ENCODE measurements around the gene AP2A1.
"Not testable (repeated sequence)": the region's sequence is repeated elsewhere in the genome, so short reads cannot be mapped to it uniquely, and the experiment has no call there.

AP2A1 gene
- 88.3 to 89.2 reads per million in 2 donors for total RNA-seq

DNA sequence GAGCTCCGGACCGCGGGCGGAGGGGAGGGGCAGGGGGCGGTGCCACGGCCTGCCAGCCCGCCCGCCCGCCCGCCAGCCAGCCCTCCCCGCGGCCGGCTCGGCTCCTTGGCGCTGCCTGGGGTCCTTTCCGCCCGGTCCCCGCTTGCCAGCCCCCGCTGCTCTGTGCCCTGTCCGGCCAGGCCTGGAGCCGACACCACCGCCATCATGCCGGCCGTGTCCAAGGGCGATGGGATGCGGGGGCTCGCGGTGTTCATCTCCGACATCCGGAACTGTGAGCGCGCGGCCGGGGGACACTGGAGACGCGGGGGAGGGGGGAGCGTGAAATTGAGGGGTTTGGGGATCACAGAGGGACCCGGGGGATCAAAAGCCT is at the start of gene AP2A1:
Gene AP2A1, plus strand, starts transcription at position 72 of the 370 bp plus-strand sequence. Its CDS starts 133 bp downstream, at position 205.
- DNase-seq: no peak

DNA sequence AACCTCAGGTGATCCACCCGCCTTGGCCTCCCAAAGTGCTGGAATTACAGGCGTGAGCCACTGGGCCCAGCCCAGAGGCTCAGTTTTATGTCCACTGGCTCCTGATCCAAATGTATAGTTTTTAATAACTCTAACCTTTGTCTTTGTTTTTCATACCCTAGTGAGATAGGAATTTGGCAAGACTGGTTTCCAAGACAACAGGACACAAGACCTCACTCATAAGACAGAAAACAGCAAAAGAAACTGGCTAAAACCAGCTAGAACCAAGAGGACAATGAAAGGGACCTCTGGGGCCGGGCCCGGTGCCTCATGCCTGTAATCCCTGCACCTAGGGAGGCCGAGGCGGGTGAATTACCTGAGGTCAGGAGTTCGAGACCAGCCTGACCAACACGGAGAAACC is 48.3 kb upstream of the AP2A1 start:
- DNase-seq: no peak

DNA sequence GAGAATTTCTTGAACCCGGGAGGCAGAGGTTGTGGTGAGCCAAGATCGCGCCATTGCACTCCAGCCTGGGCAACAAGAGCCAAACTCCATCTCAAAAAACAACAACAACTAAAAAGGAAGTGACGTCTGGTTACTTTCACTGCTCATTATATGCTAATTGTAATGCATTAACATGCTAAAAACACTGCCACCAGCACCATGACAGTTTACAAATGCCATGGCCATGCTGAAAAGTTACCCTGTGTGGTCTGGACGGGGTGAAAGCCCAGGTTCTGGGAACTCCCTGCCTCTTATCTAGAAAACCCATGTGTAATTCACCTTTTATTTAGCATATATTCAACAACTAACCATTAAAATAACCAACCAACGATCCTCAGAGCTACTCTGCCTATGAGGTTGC is 47.8 kb upstream of the AP2A1 start:
- DNase-seq: no peak

DNA sequence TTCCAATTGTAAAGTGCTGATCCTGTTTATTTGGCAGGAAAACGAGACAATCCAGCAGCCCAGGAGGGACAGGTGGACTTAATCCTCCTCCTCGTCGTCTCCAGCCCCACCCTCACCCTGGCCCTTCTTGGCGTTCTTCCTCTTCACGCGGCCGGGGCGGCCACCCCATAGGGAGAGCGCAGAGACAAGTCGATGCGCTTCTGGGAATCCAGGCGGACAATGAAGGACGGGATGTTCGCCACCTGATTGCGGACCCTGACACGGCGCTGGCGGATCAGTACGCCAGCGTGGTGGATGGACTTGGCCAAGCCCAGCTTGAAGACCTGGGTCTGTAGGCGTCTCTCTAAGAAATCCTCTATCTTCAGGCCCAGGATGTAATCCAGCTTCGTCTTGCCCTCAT is 47.4 kb upstream of the AP2A1 start:
- not testable (repeated sequence) for DNase-seq

DNA sequence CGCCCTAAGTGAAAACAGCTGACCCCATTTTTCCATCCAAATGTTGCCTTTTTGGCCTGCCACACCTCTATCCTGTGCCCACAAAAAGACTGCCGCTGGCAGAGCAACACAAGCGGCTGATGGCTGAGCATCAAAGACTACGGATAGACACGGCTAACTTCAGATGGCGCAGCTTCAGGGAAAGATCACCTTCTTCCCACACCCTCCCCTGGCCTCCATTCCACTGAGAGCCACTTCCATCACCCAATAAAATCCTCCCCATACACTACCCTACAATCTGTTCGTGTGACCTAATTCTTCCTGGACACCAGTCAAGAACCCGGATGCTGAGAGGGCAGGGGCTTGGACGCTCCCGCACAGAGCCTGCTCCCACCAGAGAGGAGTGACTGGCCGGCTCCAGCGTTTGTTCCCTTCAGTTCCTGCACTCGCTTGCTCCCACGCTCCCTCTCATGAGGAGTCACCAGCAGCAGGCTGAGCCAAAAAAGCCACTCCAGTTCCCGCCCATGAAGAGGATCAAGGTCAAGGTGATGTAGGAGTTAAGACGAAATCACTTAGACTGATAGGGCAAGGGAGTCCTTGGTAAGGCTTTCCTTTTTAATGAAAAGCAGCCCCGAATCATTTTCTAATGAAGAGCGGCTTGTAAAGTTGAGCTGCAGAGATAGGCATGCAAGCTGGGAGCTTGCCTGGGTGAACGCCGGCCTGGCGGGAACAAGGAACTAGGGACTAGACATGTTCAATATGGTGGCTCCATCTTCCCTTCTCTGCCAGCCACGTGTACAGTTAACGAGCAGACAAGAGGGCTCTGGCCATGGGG is 39.4 kb upstream of the AP2A1 start:
- DNase-seq: no peak

DNA sequence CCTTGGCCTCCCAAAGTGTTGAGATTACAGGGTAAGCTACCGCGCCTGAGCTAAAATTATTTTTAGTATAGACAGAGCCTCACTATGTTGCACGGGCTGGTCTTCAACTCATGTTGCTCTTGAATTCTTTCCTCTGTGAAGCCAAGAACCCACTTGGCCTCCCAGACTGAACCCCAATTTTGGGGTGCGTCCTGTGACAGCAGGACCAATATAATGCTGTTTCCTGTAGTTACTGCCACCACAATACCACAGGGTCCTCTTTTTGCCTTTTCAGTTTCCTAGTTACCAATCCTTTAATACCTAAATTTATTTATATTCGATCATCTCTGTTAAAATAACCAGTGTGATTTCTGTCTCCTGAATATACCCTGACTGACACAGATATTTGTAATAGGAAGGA is 36.6 kb upstream of the AP2A1 start:
- no peak for DNase-seq

DNA sequence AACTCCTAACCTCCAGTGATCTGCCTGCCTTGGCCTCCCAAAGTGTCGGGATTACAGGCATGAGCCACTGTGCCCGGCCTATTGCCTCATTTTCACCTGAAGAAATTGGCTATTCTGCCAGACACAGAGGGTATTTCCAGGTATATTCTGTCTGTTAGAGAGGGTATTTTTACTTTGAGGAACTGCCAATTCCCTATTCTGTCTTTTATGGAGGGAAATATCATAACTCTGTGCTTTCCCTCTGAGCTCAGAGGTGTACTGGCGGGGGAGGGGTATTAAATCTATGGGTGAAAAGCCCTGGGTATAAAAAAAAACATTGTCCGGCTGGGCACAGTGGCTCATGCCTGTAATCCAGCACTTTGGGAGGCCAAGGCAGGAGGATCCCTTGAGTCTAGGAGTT is 28.5 kb upstream of the AP2A1 start:
- DNase-seq: no peak

DNA sequence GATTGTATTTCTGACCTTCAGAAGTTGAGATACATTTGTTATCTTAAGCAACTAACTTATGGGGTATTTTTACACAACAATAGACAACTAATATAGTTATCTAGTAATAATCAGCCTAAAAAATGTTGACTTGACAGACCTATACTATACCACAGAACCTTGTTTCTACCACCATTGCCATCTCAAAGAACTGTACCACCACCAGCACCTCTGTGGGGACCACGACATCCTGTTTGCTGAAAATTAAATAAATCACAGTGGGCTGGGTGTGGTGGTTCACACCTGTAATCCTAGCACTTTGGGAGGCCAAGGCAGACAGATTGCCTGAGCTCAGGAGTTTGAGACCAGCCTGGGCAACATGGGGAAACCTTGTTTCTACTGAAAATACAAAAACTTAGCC is 27.7 kb upstream of the AP2A1 start:
- DNase-seq: no peak

DNA sequence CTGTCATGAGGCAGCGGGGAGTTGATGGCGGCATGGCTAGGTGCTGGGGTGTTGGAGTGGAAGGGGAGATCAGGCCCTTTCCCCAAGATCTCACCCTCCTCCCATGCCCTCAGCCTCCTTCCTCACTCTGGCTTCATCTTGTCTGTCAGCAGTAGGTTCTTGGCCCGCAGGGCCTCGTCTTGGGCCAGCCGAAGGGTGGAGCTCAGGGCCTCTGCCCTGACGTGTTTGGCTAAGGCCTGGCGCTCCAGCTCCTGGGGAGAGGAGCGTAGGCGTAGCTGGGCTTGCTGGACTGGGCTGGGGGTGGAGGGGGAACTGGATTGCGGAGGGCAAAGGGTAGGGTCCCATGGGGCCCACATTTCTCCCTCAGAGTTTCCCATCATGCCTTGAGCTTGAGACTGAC is 26.9 kb upstream of the AP2A1 start:
- no peak for DNase-seq

DNA sequence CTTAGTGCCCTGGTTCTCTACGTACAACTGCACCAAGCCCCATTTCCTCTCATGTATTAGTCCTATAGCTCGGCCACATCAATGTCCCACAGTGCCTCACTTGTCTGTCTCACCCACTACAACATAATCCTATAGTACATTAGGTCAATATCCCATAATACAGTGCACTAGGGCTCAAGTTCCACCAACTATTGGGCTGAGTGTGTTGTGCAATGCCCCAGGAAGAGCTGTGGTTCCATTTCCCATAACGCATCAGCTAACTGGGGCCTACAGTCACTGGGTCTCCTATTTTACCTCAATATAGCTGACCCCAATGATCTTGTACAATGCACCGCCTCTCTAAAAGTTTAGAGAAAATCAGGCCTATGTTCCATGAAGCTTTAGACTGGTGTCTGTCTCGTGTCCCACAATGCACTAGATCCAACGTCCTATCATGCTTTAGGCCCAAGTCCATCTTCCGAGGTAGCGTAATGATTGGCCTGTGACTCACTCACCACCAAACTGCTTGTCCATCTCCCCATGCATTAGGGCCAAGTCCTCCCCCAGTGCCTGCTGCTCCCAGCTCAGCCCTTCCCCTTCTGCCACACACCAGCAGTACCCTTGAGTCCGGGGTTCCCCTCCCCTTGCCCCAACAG is 25.5 kb upstream of the AP2A1 start:
- no peak for DNase-seq

DNA sequence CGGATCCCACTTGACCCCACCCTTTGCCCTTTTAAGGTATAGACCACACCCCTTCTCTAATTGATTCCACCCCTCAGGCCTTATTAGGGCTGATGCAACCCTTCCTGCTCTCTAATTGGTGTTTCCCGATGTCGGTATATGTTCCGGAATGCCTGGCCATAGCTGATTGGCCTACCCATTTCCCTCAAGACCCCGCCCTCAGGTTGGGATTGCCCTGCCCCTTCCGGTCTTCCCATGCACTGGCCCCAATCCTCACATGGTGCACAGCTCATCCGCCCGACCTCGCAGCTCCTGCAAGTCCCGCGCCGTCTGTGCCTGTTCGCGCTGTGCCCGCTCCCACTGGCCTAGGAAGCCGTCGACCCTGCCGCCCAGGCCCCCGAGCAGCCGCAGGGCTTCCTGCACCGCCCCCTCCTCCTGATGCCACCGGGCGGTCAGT is 21.8 kb upstream of the AP2A1 start:
- no peak for DNase-seq

DNA sequence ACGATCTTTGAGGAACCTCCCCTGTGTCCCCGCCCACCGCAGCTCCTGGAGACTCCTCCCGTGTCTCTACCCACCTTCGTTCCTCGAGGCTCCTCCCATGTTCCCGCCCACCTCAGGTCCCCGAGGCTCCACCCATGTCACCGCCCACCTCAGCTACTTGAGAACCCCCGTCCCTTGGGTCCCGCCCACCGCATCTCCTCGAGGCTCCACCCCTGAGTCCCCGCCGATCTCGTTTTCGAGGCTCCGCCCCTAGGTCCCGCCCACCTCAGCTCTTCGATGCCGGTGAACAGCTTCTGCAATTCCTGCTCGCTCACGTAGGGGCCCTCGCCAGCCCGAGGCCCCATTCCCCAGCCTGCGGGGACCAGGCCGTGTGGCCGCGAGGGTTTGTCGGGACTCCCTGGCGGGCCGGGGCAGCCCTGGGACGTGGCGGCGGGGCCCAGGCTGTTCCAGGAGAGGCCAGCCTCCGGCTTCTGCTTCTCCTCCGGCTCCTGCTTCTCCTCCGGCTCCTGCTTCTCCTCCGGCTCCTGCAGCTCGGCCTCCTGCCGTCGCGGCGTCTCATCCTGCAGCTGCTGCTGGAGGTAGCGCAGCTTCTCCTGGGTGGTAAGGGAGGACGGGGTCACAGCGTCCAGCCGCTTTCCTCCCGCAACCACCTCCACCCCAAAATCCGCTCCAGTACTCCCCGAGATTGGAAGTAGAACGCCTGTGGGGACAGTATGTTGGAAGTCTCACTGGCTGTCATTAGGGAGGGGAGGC is 20.4 kb upstream of the AP2A1 start:
- peak; percentile 39 for DNase-seq

DNA sequence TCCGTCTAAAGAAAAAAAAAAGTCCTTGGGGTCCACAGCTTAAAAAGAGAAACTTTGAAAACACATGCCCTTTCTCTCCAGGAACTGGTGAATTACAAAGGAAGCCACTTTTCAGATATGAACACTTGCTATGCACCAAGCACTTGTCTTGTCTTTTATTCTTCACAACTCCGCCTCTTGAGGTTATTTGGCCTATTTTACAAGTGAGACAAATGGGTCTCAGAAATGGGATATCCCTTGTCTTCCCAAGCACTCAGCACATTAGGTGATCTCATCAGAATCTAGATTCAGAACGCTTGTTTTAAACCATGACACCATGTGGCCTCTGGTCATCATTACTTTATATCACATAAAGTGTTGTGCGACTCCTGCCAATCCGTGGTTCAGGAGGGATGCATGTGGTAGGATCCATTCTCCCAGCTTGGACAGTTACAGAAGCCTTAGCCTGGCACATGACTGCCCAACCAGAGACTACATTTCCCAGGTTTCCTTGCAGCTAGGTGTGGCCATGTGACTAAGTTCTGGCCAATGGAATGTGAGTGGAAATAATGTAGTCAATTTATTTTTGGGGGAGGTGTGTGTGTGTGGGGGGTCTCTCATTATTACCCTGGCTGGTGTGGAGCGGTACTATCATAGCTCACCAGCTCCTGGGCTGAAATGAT is 17.6 kb upstream of the AP2A1 start:
- DNase-seq: no peak

DNA sequence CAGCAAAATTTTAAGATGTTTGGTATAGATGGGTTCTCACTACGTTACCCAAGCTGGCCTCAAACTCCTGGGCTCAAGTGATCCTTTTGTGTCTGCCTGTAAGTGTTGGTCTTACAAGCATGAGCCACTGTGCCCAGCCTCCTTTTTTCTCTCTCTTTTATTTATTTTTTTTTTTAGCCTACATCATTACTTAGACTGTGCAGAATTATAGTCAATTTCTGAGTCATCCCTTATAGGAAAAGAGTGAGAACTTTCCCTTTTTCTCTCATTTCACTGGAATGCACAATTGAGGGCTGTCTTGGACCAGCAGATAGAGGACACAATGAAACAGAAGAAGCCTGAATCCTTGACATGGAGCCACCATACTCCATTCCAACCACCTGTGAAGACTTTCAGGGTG is 17.0 kb upstream of the AP2A1 start:
- no peak for DNase-seq

DNA sequence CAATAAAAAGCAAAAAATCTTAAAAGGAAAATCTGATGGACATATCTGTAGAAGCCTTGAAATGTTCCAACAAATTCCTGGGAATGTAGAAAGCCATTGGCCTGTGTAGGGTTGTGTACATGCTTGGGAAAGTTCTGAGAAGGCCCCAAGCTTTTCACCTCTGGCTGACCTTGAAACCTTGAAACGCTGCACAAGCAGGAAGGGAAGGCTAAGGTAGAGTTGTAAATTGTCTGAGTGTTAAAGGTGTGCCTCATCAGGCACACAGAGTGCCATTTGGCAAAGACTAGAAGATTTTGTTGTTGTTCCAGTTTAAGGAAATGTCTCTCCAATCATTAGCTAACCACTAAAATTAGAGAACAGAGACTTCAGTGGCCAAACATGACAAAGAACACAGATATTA is 14.1 kb upstream of the AP2A1 start:
- DNase-seq: no peak

DNA sequence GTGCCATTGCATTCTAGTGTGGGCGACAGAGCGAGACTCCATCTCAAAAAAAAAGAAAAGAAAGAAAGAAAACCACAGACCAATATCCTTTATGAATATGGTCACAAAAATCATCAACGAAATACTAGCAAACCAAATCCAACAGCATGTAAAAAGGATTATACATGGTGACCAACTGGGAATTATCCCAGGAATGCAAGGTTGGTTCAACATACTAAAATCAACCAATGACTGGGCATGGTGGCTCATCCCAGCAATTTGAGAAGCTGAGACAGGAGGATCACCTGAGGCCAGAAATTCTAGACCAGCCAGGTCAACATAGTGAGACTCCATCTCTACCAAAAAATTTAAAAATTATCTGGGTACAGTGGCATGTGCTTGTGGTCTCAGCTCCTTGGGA is 10.8 kb upstream of the AP2A1 start:
- DNase-seq: no peak

DNA sequence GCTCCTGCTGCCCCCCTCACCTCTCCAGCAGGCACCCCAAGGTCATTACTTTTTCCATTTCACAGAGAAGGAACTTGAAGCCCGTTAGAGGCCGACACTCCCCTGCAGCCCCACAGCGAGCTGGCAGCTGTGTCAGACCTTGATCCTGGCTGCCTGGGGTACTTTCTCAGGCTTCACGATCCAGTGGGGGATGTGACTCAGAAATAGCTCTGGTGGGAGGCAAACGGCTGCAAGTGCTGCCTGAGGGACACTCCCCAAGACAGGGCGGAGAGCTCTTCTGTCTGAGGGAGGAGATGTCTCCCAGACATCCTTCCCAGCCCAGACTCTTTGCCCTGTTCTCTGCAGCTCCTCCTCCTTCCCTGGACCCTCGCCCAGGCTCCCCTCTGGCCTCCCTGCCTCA is 8.5 kb upstream of the AP2A1 start:
- no peak for DNase-seq

DNA sequence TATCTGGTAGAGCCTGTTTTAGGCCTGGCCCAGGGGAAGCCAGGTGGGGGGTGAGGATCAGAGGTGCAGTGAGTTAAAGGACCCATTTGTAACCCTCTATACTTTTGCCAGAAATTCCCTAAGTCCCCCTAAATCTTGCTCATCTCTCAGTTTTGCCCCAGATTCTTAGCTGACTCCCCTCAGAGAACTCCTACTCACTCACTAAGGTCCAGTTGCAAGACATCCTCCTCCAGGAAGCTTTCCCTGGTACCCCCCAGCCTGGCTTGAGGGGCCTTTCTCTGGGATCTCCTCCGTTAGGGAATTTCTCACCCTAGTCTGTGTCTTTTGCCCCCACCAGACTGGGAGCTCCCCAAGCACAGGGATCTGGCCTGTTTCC is 5.6 kb upstream of the AP2A1 start:
- no peak for DNase-seq

DNA sequence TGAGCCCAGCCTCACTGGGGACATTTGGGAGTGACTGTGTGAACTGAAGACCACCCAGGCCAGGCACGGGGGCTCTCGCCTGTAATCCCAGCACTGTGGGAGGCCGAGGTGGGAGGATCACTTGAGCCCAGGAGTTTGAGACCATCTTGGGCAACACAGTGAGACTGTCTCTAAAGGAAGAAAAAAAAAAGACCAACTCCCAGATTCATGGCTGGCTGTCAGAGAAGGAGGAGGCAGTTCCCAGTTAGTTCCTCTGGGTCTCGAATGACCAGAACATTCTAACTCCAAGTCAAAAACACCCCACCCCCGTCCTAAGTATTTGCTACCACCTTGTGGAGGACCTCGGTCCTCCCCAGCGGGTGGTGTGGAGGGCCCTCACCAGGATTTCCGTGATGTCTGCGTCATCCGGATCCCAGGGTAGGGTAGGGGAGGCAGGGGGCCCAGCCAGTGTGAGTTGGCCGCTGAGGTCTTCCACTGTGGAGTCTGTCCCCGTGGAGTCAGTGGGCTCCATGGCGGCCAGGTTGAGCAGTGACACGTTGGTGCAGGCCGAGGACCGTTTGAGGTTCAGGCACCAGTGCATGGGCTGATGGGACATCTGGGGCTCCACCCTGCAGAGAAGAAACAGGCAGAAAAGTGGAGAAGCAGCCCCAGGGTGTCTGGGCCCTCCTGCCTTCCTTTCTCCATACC is 5.0 kb upstream of the AP2A1 start:
- no peak for DNase-seq

DNA sequence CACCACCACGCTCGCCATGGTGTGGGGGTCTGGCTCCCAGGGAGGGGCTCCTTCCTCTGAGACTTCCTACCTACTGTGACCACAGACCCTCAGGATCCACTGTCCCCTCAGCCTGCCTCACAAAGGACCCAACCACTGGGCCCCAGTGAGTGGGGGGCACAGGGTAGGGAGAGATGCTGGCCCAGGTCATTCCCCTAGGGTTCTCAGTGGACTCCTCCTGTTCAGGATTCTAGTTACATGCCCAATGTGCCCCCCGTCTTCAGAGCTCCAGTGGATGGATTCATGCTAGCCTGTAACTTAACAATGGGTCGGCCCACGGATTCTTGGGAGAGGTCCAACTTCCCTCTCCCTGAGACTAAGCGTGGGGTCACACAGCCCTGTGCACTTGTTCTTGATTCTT is 3.6 kb upstream of the AP2A1 start, which contains the start of gene TSKS:
Gene TSKS, minus strand, starts transcription at position 77 of the 400 bp plus-strand sequence. Its CDS starts 59 bp downstream, at position 18.
- DNase-seq: no peak

DNA sequence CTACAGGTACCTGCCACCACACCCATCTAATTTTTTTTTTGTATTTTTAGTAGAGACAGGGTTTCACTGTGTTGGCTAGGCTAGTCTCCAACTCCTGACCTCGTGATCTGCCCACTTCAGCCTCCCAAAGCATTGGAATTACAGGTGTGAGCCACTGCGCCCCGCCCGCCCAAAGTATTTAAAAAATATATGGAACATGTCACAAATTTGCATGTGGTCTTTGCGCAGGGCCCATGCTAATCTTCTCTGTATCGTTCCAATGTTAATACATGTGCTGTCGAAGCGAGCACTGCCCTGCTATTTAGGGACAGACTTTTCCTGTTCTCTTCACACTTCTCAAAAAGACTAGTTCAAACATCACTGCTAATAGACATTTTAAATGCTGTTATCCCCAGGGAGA is 2.5 kb upstream of the AP2A1 start:
- no peak for DNase-seq
